ENCODE measurements around the gene COPS9. TPM values are rescaled to one million over a fixed set of nuclear protein-coding genes. Genes with fewer than 3 reads are reported as not detected.

The COPS9 gene
- total and polyA plus RNA-seq, 2 experiments from 2014 or later, result 91.7 to 629 TPM

- peaks cover 3% of the 10 kb centered on the region; the same call in 2 of the 3 replicates for H3K9me3 Mint-ChIP-seq
- Histone ChIP-seq H2AFZ (peak overlapping the region; percentile 88), H3F3A (replicated peaks; ENCODE audit: low read depth) (no peaks in the 10 kb centered on the region), H3K4me3 (no peak overlapping the region), H4K20me1 (replicated peaks; ENCODE audit: insufficient read depth) (no peaks in the 10 kb centered on the region), H3K27ac (ENCODE audit: low read depth) (no peak overlapping the region), H3K4me2 (peak overlapping the region; percentile 61), H3K36me3 (ENCODE audit: insufficient read depth) (no peaks in the 10 kb centered on the region), H3K9me2 (ENCODE audit: insufficient read depth) (peaks cover 5% of the 10 kb centered on the region; the same call in 1 of the 2 replicates), H3K4me1 (ENCODE audit: insufficient read depth) (peaks cover 7% of the 10 kb centered on the region; the same call in 1 of the 2 replicates), H3K79me2 (replicated peaks; ENCODE audit: insufficient read depth) (no peaks in the 10 kb centered on the region), H3K27me3 (ENCODE audit: insufficient read depth) (no peaks in the 10 kb centered on the region)
- peak overlapping the region; percentile 17; the same call in 1 of the 2 replicates for H3K27ac Mint-ChIP-seq
- DNase-seq (ENCODE audit: low spot score), result peak; percentile 67
- peaks cover 4% of the 10 kb centered on the region for H3K27me3 Mint-ChIP-seq (ENCODE audit: insufficient read depth, low read depth, poor library complexity)
- peak; percentile 89 for ATAC-seq
- TF ChIP-seq ZNF462 (CRISPR knock-in tag; IDR thresholded peaks at IDR 0.05), result no peak
- TF ChIP-seq CTCF (conservative IDR thresholded peaks at IDR 0.05; ENCODE audit: low read depth in 2 of 2), result no peak
- no peak for TF ChIP-seq ETS1 (IDR thresholded peaks at IDR 0.05)
- no peaks in the 10 kb centered on the region; the same call in 2 of the 3 replicates for H3K36me3 Mint-ChIP-seq (ENCODE audit: low read depth)
- H3K4me3 Mint-ChIP-seq, result no peak overlapping the region
- peaks cover 16% of the 10 kb centered on the region for H3K4me1 Mint-ChIP-seq
These were observed 23.0 kb downstream of the COPS9 start for GRCh38 chr2:240112914-240113690.

Data from GM23338 (cell line).